Measurements from ENCODE around the gene EFCAB8. TPM values are rescaled to one million over a fixed set of nuclear protein-coding genes. Genes with fewer than 3 reads are reported as not detected.

EFCAB8 gene
- total RNA-seq, 2 experiments from 2014 or later, result not detected

DNA sequence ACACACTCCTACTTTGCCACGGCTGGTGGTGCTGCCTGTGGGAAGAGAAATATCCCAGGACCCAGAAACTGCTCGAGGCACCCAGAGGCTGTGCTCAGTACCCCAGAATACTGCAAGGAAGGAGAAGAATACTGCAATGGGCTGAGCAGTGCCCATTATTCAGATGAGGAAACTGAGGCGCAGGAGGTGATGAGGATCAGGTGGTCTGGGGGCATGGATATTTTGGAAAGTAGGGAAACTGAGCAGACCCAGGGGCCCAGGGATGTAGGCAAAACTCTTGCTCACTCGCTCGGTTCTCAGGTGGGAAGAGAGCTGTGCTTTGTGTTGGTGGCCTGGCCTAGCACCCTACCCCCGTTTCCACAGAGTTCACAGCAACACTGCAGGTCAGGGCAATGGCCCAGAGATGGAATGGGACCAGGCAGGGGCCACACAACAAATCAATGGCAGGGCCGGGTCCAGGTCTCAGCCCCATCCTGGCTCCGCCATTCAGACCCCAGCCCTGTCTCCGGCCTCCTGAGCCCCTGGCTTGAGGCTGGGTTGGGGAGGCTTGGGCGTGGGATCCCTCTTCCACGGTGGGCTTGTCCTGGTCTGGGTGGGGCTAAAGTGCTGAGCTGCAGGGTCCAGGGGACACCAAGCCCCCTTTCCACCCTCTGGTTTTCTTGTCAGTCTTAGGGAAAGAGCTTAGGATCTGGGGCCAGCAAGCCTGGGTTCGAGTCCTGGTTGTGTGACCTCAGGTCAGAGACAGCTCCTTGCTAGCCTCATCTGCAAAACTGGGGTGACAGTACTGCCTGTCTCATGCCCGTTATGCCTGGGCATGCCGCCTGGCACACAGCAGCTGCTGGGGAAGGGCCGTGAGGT, 111.6 kb downstream of the EFCAB8 start:
- Histone ChIP-seq H2AFZ (ENCODE audit: low read length) (no peak overlapping the region), H3K4me2 (ENCODE audit: low read length) (no peak overlapping the region), H3K79me2 (ENCODE audit: insufficient read depth, low read depth, low read length) (no peaks in the 10 kb centered on the region), H3K27ac (ENCODE audit: low read depth, low read length, poor library complexity, severe bottlenecking) (no peak overlapping the region), H3K9me3 (ENCODE audit: low read length) (no peaks in the 10 kb centered on the region), H3K9me2 (ENCODE audit: insufficient read depth, low read length) (no peaks in the 10 kb centered on the region), H3K36me3 (ENCODE audit: insufficient read depth, low read length) (no peaks in the 10 kb centered on the region), H3K4me3 (ENCODE audit: low read depth, low read length, poor library complexity, severe bottlenecking) (no peak overlapping the region), H3K4me1 (ENCODE audit: insufficient read depth, low read length, poor library complexity, severe bottlenecking) (peaks cover 21% of the 10 kb centered on the region), H4K20me1 (ENCODE audit: insufficient read depth, low read length) (no peaks in the 10 kb centered on the region)
- no peak for TF ChIP-seq EZH2phosphoT487 (IDR thresholded peaks at IDR 0.05; ENCODE audit: borderline replicate concordance, low read depth, low read length)
- TF ChIP-seq, protein P1, sequence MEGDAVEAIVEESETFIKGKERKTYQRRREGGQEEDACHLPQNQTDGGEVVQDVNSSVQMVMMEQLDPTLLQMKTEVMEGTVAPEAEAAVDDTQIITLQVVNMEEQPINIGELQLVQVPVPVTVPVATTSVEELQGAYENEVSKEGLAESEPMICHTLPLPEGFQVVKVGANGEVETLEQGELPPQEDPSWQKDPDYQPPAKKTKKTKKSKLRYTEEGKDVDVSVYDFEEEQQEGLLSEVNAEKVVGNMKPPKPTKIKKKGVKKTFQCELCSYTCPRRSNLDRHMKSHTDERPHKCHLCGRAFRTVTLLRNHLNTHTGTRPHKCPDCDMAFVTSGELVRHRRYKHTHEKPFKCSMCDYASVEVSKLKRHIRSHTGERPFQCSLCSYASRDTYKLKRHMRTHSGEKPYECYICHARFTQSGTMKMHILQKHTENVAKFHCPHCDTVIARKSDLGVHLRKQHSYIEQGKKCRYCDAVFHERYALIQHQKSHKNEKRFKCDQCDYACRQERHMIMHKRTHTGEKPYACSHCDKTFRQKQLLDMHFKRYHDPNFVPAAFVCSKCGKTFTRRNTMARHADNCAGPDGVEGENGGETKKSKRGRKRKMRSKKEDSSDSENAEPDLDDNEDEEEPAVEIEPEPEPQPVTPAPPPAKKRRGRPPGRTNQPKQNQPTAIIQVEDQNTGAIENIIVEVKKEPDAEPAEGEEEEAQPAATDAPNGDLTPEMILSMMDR (conservative IDR thresholded peaks at IDR 0.05; ENCODE audit: low read length), result no peak
- no TSS peak for BruUV-seq (replicated peaks)
- ChIA-PET POLR2A (interaction anchor here (0.6 kb wide), 1 partner anchor 125 kb away, joined by 3 read pairs; no protein-coding TSS in a partner anchor), CTCF (ENCODE audit: unreplicated experiment) (no interaction called here)
- intact Hi-C loops (cut with micrococcal nuclease; ENCODE audit: unreplicated experiment), result no loop called here
- no peak for DNase-seq (ENCODE audit: low spot score)

DNA sequence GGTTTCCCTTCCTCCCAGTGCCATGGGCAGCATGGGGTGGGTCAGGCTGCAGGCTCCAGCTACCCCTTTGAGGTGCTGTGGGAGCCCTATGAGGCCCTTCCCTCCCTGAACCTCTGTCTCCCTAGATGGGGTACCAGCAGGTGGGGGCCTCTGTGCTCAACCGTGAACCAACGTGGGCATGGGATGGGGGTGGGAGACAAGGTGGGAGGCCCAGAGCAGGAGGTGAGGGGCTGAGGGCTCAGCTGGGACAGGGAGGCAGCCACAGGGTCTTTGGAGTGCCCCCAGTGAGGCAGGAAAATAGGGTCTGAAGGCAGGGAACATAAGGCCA, 112.2 kb downstream of the EFCAB8 start:
- H3K9me2 ChIP-seq (ENCODE audit: insufficient read depth, low read length), result no peaks in the 10 kb centered on the region
- no peaks in the 10 kb centered on the region for H3K36me3 ChIP-seq (ENCODE audit: insufficient read depth, low read length)
- CTCF ChIA-PET (ENCODE audit: unreplicated experiment), result no interaction called here
- intact Hi-C loops (cut with micrococcal nuclease; ENCODE audit: unreplicated experiment), result no loop called here
- H3K27ac ChIP-seq (ENCODE audit: low read depth, low read length, poor library complexity, severe bottlenecking), result no peak overlapping the region
- H3K4me1 ChIP-seq (ENCODE audit: insufficient read depth, low read length, poor library complexity, severe bottlenecking), result peaks cover 21% of the 10 kb centered on the region
- no peak overlapping the region for H3K4me3 ChIP-seq (ENCODE audit: low read depth, low read length, poor library complexity, severe bottlenecking)
- no TSS peak for BruUV-seq (replicated peaks)
- no peaks in the 10 kb centered on the region for H4K20me1 ChIP-seq (ENCODE audit: insufficient read depth, low read length)
- no peaks in the 10 kb centered on the region for H3K9me3 ChIP-seq (ENCODE audit: low read length)
- H3K79me2 ChIP-seq (ENCODE audit: insufficient read depth, low read depth, low read length), result no peaks in the 10 kb centered on the region
- TF ChIP-seq, protein P1 (conservative IDR thresholded peaks at IDR 0.05; ENCODE audit: low read length), result no peak
- no peak for TF ChIP-seq EZH2phosphoT487 (IDR thresholded peaks at IDR 0.05; ENCODE audit: borderline replicate concordance, low read depth, low read length)
- H2AFZ ChIP-seq (ENCODE audit: low read length), result peak overlapping the region; percentile 89; the same call in 1 of the 2 replicates
- POLR2A ChIA-PET, result interaction anchor here (0.6 kb wide), 1 partner anchor 124 kb away, joined by 3 read pairs; no protein-coding TSS in a partner anchor
- DNase-seq (ENCODE audit: low spot score), result no peak
- no peak overlapping the region for H3K4me2 ChIP-seq (ENCODE audit: low read length)

DNA sequence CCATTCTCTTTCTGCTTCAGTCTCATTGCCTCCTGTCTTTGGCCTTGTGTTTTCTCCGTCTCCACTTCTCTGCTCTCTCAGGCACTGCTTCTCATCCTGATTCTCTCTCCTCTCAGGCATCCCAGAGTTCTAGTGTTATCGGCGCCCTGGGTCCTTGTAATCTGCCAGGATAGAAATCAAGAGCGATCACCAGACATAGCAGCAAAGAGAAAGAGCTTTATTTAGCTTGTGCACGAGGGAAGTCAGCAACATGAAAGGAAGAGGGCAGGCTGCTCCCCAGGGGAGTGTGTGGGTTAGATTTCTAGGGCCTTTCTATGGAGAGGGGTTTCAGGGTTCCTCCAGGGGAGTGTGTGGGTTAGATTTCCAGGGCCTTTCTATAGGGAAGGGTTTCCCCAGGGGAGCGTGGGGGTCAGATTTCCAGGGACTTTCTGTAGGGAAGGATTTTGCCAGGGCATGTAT, 113.0 kb downstream of the EFCAB8 start:
- H3K9me2 ChIP-seq (ENCODE audit: insufficient read depth, low read length), result no peaks in the 10 kb centered on the region
- H3K36me3 ChIP-seq (ENCODE audit: insufficient read depth, low read length), result no peaks in the 10 kb centered on the region
- H3K4me3 ChIP-seq (ENCODE audit: low read depth, low read length, poor library complexity, severe bottlenecking), result peak overlapping the region; percentile 27
- ChIA-PET POLR2A (no interaction called here), CTCF (ENCODE audit: unreplicated experiment) (interaction anchor here (0.6 kb wide), 1 partner anchor 194 kb away, joined by 3 read pairs; no protein-coding TSS in a partner anchor)
- peak overlapping the region; percentile 56 for H3K4me2 ChIP-seq (ENCODE audit: low read length)
- H3K27ac ChIP-seq (ENCODE audit: low read depth, low read length, poor library complexity, severe bottlenecking), result peak overlapping the region; percentile 64
- peak overlapping the region; percentile 89 for H2AFZ ChIP-seq (ENCODE audit: low read length)
- DNase-seq (ENCODE audit: low spot score), result peak; percentile 36
- no peaks in the 10 kb centered on the region for H4K20me1 ChIP-seq (ENCODE audit: insufficient read depth, low read length)
- intact Hi-C loops (cut with micrococcal nuclease; ENCODE audit: unreplicated experiment), result no loop called here
- H3K4me1 ChIP-seq (ENCODE audit: insufficient read depth, low read length, poor library complexity, severe bottlenecking), result peaks cover 21% of the 10 kb centered on the region
- no peaks in the 10 kb centered on the region for H3K9me3 ChIP-seq (ENCODE audit: low read length)
- no peaks in the 10 kb centered on the region for H3K79me2 ChIP-seq (ENCODE audit: insufficient read depth, low read depth, low read length)
- TF ChIP-seq, protein P1 (conservative IDR thresholded peaks at IDR 0.05; ENCODE audit: low read length), result no peak
- no peak for TF ChIP-seq EZH2phosphoT487 (IDR thresholded peaks at IDR 0.05; ENCODE audit: borderline replicate concordance, low read depth, low read length)
- no TSS peak for BruUV-seq (replicated peaks)

All from OCI-LY7 (cell line).